ENCODE measurements around the gene DDX1. TPM values are rescaled to one million over a fixed set of nuclear protein-coding genes. Genes with fewer than 3 reads are reported as not detected.

Gene DDX1
- total and polyA plus RNA-seq, 9 donors: 36.5 to 80.1 (median 67.4) TPM

GRCh38 chr2:15668611-15669305, 77.1 kb downstream of the DDX1 start:
- WGBS, 3 donors: 31 to 48% (median 32%) methylated on average over 10 of the region's 10 CpGs
- TF ChIP-seq CTCF (IDR thresholded peaks at IDR 0.05) (no peak), POLR2A (IDR thresholded peaks at IDR 0.05) (no peak), EP300 (IDR thresholded peaks at IDR 0.05) (no peak)
- peak overlapping the region in 1 of 2 donors; percentile 70 for H3K27ac ChIP-seq

GRCh38 chr2:15669375-15669910, 77.8 kb downstream of the DDX1 start:
- intact Hi-C loops (cut with DNase I): no loop called here
- 91 to 96% (median 96%) methylated on average over 6 of the region's 6 CpGs for WGBS, 3 donors
- DNase-seq: no peak
- Histone ChIP-seq H3K27ac (peak overlapping the region in 1 of 2 donors; percentile 70), H3K4me1 (ENCODE audit: insufficient read depth) (no peaks in the 10 kb centered on the region), H3K9me3 (no peaks in the 10 kb centered on the region), H3K27me3 (no peaks in the 10 kb centered on the region), H3K36me3 (no peaks in the 10 kb centered on the region), H3K4me3 (no peak overlapping the region)
- TF ChIP-seq EP300 (IDR thresholded peaks at IDR 0.05) (no peak), POLR2A (IDR thresholded peaks at IDR 0.05) (no peak), CTCF (IDR thresholded peaks at IDR 0.05) (no peak)

More at GRCh38 chr2:15668611-15669305, 77.1 kb downstream of the DDX1 start:
- Histone ChIP-seq H3K9me3 (no peaks in the 10 kb centered on the region), H3K4me3 (no peak overlapping the region), H3K36me3 (no peaks in the 10 kb centered on the region), H3K4me1 (ENCODE audit: insufficient read depth) (no peaks in the 10 kb centered on the region), H3K27me3 (no peaks in the 10 kb centered on the region)
- peak in 1 of 5 donors; percentile 48 for DNase-seq
- intact Hi-C loops (cut with DNase I): no loop called here

GRCh38 chr2:15670469-15670868, 78.8 kb downstream of the DDX1 start:
- 96 to 100% (median 96%) methylated on average over 1 of the region's 1 CpG for WGBS, 3 donors
- no peaks in the 10 kb centered on the region for H3K27me3 ChIP-seq
- no peak overlapping the region for H3K4me3 ChIP-seq
- H3K4me1 ChIP-seq (ENCODE audit: insufficient read depth): no peaks in the 10 kb centered on the region
- intact Hi-C loops (cut with DNase I): no loop called here
- no peaks in the 10 kb centered on the region for H3K36me3 ChIP-seq
- no peak for TF ChIP-seq EP300 (IDR thresholded peaks at IDR 0.05)
- no peak for TF ChIP-seq POLR2A (IDR thresholded peaks at IDR 0.05)
- no peak for TF ChIP-seq CTCF (IDR thresholded peaks at IDR 0.05)
- H3K27ac ChIP-seq: no peak overlapping the region
- H3K9me3 ChIP-seq: no peaks in the 10 kb centered on the region
- DNase-seq: no peak

GRCh38 chr2:15670981-15671380, 79.3 kb downstream of the DDX1 start:
- Histone ChIP-seq H3K4me1 (ENCODE audit: insufficient read depth) (no peaks in the 10 kb centered on the region), H3K27me3 (no peaks in the 10 kb centered on the region), H3K27ac (no peak overlapping the region), H3K9me3 (no peaks in the 10 kb centered on the region), H3K4me3 (no peak overlapping the region), H3K36me3 (no peaks in the 10 kb centered on the region)
- intact Hi-C loops (cut with DNase I): no loop called here
- TF ChIP-seq EP300 (IDR thresholded peaks at IDR 0.05): no peak
- TF ChIP-seq POLR2A (IDR thresholded peaks at IDR 0.05): no peak
- no peak for TF ChIP-seq CTCF (IDR thresholded peaks at IDR 0.05)
- no peak for DNase-seq
- 77 to 93% (median 81%) methylated on average over 2 of the region's 2 CpGs for WGBS, 3 donors

Data from ovary (tissue), 9 donors.